ENCODE data around the gene COPB2. TPM values are rescaled to one million over a fixed set of nuclear protein-coding genes. Genes with fewer than 3 reads are reported as not detected.

COPB2 gene
- total and polyA plus RNA-seq, 10 of the 15 experiments (the other 5 are each of a cell fraction or from before 2014, with no cell fraction given): 51.3 to 143 (median 116) TPM

DNA sequence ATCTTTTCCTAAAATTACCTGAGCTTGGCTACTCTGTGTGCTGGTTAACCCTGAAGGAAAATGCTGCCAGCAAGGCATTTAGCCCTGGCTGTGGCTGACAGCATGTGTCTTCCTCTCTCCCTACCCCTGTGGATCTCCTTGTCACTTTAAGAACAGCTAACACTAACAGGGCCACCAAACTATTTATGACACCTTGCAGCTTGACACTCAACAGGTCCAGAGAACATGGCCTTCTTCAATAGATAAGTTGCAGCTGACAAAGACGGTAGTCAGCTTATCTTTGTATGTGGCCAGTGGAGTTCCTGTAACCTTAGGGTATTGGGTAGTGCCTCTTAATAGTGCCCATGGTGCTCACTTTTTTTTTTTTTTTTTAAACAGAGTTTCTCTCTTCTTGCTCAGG is 32.0 kb upstream of the COPB2 start:
- 94% methylated on average over 1 of the region's 1 CpG for WGBS (ENCODE audit: insufficient coverage, insufficient replicate concordance, low lambda C conversion rate, missing lambda C conversion rate)
- H3K27ac ChIP-seq (ENCODE audit: control insufficient read depth, insufficient read depth): no peak overlapping the region
- ChIA-PET SMC1A (ENCODE audit: uncharacterized antibody, unreplicated experiment) (no interaction called here), RAD21 (ENCODE audit: unreplicated experiment) (no interaction called here), CTCF (no interaction called here), POLR2A (no interaction called here)
- no peak overlapping the region for H3K9ac ChIP-seq (ENCODE audit: control insufficient read depth, insufficient read depth, low read length)
- H3K4me2 ChIP-seq (ENCODE audit: control insufficient read depth, insufficient read depth): no peak overlapping the region
- TF ChIP-seq ZNF24 (IDR thresholded peaks at IDR 0.05): no peak
- TF ChIP-seq SRF (IDR thresholded peaks at IDR 0.05; ENCODE audit: low read depth in 2 of 2, low read length in 2 of 2): no peak
- TF ChIP-seq SIX5 (IDR thresholded peaks at IDR 0.05; ENCODE audit: low read depth, low read length, severe bottlenecking): no peak
- TF ChIP-seq E2F8 (IDR thresholded peaks at IDR 0.05; ENCODE audit: low read depth, partially characterized antibody): no peak
- no peak for TF ChIP-seq NR2F1 (conservative IDR thresholded peaks at IDR 0.05)
- TF ChIP-seq, protein P1, sequence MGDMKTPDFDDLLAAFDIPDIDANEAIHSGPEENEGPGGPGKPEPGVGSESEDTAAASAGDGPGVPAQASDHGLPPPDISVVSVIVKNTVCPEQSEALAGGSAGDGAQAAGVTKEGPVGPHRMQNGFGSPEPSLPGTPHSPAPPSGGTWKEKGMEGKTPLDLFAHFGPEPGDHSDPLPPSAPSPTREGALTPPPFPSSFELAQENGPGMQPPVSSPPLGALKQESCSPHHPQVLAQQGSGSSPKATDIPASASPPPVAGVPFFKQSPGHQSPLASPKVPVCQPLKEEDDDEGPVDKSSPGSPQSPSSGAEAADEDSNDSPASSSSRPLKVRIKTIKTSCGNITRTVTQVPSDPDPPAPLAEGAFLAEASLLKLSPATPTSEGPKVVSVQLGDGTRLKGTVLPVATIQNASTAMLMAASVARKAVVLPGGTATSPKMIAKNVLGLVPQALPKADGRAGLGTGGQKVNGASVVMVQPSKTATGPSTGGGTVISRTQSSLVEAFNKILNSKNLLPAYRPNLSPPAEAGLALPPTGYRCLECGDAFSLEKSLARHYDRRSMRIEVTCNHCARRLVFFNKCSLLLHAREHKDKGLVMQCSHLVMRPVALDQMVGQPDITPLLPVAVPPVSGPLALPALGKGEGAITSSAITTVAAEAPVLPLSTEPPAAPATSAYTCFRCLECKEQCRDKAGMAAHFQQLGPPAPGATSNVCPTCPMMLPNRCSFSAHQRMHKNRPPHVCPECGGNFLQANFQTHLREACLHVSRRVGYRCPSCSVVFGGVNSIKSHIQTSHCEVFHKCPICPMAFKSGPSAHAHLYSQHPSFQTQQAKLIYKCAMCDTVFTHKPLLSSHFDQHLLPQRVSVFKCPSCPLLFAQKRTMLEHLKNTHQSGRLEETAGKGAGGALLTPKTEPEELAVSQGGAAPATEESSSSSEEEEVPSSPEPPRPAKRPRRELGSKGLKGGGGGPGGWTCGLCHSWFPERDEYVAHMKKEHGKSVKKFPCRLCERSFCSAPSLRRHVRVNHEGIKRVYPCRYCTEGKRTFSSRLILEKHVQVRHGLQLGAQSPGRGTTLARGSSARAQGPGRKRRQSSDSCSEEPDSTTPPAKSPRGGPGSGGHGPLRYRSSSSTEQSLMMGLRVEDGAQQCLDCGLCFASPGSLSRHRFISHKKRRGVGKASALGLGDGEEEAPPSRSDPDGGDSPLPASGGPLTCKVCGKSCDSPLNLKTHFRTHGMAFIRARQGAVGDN (IDR thresholded peaks at IDR 0.05): no peak
- TF ChIP-seq YBX1 (IDR thresholded peaks at IDR 0.05): no peak
- TF ChIP-seq CEBPB (IDR thresholded peaks at IDR 0.05; ENCODE audit: borderline replicate concordance in 1 of 2, low read depth in 2 of 2, low read length in 2 of 2): no peak
- no peak for TF ChIP-seq MTA3 (IDR thresholded peaks at IDR 0.05; ENCODE audit: borderline replicate concordance, low read length)
- TF ChIP-seq SIN3A (IDR thresholded peaks at IDR 0.05; ENCODE audit: low read depth, low read length): no peak
- intact Hi-C loops (cut with micrococcal nuclease; ENCODE audit: unreplicated experiment): no loop called here
- no peak for ATAC-seq
- H3K4me3 ChIP-seq: no peak overlapping the region
- no peaks in the 10 kb centered on the region for H3K4me1 ChIP-seq (ENCODE audit: control insufficient read depth, insufficient read depth, low read length)
- H2AFZ ChIP-seq (ENCODE audit: control insufficient read depth, low read depth, low read length): no peak overlapping the region
- BruUV-seq (replicated peaks): no TSS peak
- H3K9me3 ChIP-seq (replicated peaks; ENCODE audit: control insufficient read depth, insufficient read depth, low read length): no peaks in the 10 kb centered on the region
- no peaks in the 10 kb centered on the region for H4K20me1 ChIP-seq (ENCODE audit: control insufficient read depth, insufficient read depth)
- no peaks in the 10 kb centered on the region for H3K79me2 ChIP-seq (ENCODE audit: control insufficient read depth, insufficient read depth, low read length)
- no peaks in the 10 kb centered on the region for H3K27me3 ChIP-seq (replicated peaks in 1 of 2; ENCODE audit: control insufficient read depth in 2 of 2, insufficient read depth in 2 of 2, low read length in 1 of 2)
- no peak for DNase-seq (ENCODE audit: low read depth, low spot score)
- FAIRE-seq: no peak
- in situ Hi-C loops (cut with MboI): no loop called here
- no peaks in the 10 kb centered on the region; a peak in 1 of 4 replicates for H3K36me3 ChIP-seq (ENCODE audit: control insufficient read depth in 2 of 2, insufficient read depth in 2 of 2, low read length in 1 of 2)
